GM19455 (cell line): Measurements from ENCODE around the gene RNF34.

Source experiments
- ATAC-seq: cut with Tn5 transposase; IDR thresholded peaks from one replicate; pipeline ENCODE4 v1.9.1; 2021; ENCODE audit not compliant: unreplicated experiment

Gene RNF34

GRCh38 chr12:121388421-121388981 is 11.4 kb upstream of the RNF34 start:
- no peak for ATAC-seq

- no peak for ATAC-seq
Measured at GRCh38 chr12:121390856-121391255, 9.1 kb upstream of the RNF34 start.

GRCh38 chr12:121391619-121392324 is 8.1 kb upstream of the RNF34 start:
- ATAC-seq, result no peak

GRCh38 chr12:121392325-121392716 is 7.6 kb upstream of the RNF34 start:
- ATAC-seq, result no peak

GRCh38 chr12:121397521-121397920 is 2.4 kb upstream of the RNF34 start:
- ATAC-seq, result no peak

- no peak for ATAC-seq
Measured at GRCh38 chr12:121398355-121398754, 1.6 kb upstream of the RNF34 start.

GRCh38 chr12:121400332-121401139 is 618 bp downstream of the RNF34 start:
- ATAC-seq, result peak; percentile 39

GRCh38 chr12:121403721-121404120 is 3.8 kb downstream of the RNF34 start:
- ATAC-seq, result no peak

- ATAC-seq, result no peak
Measured at GRCh38 chr12:121404734-121405133, 4.8 kb downstream of the RNF34 start.

- no peak for ATAC-seq
Measured at GRCh38 chr12:121405211-121405610, 5.3 kb downstream of the RNF34 start.

- ATAC-seq, result no peak
Measured at GRCh38 chr12:121413917-121414316, 14.0 kb downstream of the RNF34 start.

GRCh38 chr12:121417847-121418246 is 17.9 kb downstream of the RNF34 start:
- ATAC-seq, result no peak

- ATAC-seq, result no peak
Measured at GRCh38 chr12:121420109-121420508, 20.2 kb downstream of the RNF34 start.

GRCh38 chr12:121423253-121423652 is 23.3 kb downstream of the RNF34 start:
- ATAC-seq, result no peak

GRCh38 chr12:121423682-121424623 is 24.0 kb downstream of the RNF34 start:
- ATAC-seq, result no peak

GRCh38 chr12:121424624-121424975 is 24.7 kb downstream of the RNF34 start:
- ATAC-seq, result no peak

- no peak for ATAC-seq
Measured at GRCh38 chr12:121427556-121428050, 27.7 kb downstream of the RNF34 start.

- no peak for ATAC-seq
Measured at GRCh38 chr12:121428883-121429282, 29.0 kb downstream of the RNF34 start.

GRCh38 chr12:121430833-121431415 is 31.0 kb downstream of the RNF34 start:
- no peak for ATAC-seq

GRCh38 chr12:121432740-121433480 is 33.0 kb downstream of the RNF34 start:
- ATAC-seq, result no peak
